ENCODE measurements around the gene PLEKHH1. TPM values are rescaled to one million over a fixed set of nuclear protein-coding genes. Genes with fewer than 3 reads are reported as not detected.

PLEKHH1 gene
- total RNA-seq, 1 experiment from 2014 or later, result 27.6 TPM

GRCh38 chr14:67602995-67603545 is 70.0 kb downstream of the PLEKHH1 start:
- ATAC-seq, result no peak
- intact Hi-C loops (cut with micrococcal nuclease), result loop anchor here (5.0 kb wide), 1 partner anchor 99 kb away; the partner anchor contains the start of gene RDH12

DNA sequence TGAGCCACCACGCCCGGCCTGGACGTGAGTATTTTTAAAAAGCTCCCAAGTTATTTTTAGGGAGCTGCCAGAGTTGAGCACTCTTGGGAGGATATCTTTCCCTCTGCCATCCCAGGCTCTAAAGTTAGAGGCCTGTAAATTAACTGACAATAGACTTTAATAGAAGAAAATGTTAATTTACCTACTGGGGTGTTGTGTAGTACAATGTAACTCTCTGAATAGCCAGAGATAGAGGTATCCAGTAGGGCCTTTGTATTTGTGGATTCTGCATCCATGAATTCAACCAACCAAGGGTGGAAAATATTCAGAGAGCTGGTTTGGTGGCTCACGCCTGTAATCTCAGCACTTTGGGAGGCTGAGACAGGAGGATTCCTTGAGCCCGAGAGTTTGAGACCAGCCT is 74.6 kb downstream of the PLEKHH1 start:
- H3K36me3 ChIP-seq (ENCODE audit: control insufficient read depth in 1 of 2, insufficient read depth in 2 of 2, low read length in 2 of 2), result no peaks in the 10 kb centered on the region
- intact Hi-C loops (cut with micrococcal nuclease), result no loop called here
- ChIA-PET RAD21 (ENCODE audit: low non-redundant PET in 1 of 2, low total read pairs in 2 of 2, uncharacterized antibody in 2 of 2, unreplicated experiment in 2 of 2) (no interaction called here), POLR2A (no interaction called here), CTCF (no interaction called here)
- H3K9me2 ChIP-seq (ENCODE audit: insufficient read depth), result no peaks in the 10 kb centered on the region
- no peak for ATAC-seq
- no TSS peak for BruUV-seq (replicated peaks)
- no peak overlapping the region for H3K27ac ChIP-seq (ENCODE audit: low read depth, low read length)
- no peak overlapping the region for H3K9ac ChIP-seq (ENCODE audit: low read length)
- no peaks in the 10 kb centered on the region for H3K4me1 ChIP-seq (ENCODE audit: control insufficient read depth in 1 of 2, insufficient read depth in 2 of 2, low read length in 2 of 2)
- no peak overlapping the region for H3K4me3 ChIP-seq (replicated peaks in 1 of 2; ENCODE audit: low read depth in 1 of 2, low read length in 2 of 2)
- H2AFZ ChIP-seq (ENCODE audit: low read depth, low read length, poor library complexity, severe bottlenecking), result no peak overlapping the region
- H3K27me3 ChIP-seq (ENCODE audit: insufficient read depth, low read length), result peaks cover 13% of the 10 kb centered on the region; the same call in 1 of the 2 replicates
- TF ChIP-seq SP1 (IDR thresholded peaks at IDR 0.05; ENCODE audit: low read depth) (no peak), CBX3 (IDR thresholded peaks at IDR 0.05; ENCODE audit: low read depth) (no peak), JUND (IDR thresholded peaks at IDR 0.05) (no peak), EZH2phosphoT487 (IDR thresholded peaks at IDR 0.05; ENCODE audit: borderline replicate concordance) (no peak), ELF1 (IDR thresholded peaks at IDR 0.05; ENCODE audit: borderline replicate concordance, low read depth) (no peak), EGR1 (IDR thresholded peaks at IDR 0.05; ENCODE audit: low read depth) (no peak), SRF (IDR thresholded peaks at IDR 0.05; ENCODE audit: low read depth) (no peak), FOSL1 (IDR thresholded peaks at IDR 0.05; ENCODE audit: low read depth) (no peak)
- TF ChIP-seq, protein P1, sequence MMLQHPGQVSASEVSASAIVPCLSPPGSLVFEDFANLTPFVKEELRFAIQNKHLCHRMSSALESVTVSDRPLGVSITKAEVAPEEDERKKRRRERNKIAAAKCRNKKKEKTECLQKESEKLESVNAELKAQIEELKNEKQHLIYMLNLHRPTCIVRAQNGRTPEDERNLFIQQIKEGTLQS (IDR thresholded peaks at IDR 0.05), result no peak
- no peaks in the 10 kb centered on the region for H3K79me2 ChIP-seq (ENCODE audit: insufficient read depth, low read length)
- DNase-seq (ENCODE audit: low read depth, low spot score), result no peak
- H4K20me1 ChIP-seq (ENCODE audit: insufficient read depth), result no peaks in the 10 kb centered on the region
- H3K9me3 ChIP-seq (ENCODE audit: control insufficient read depth in 1 of 2, insufficient read depth in 1 of 2, low read depth in 1 of 2, low read length in 2 of 2), result no peaks in the 10 kb centered on the region
- no peak overlapping the region for H3K4me2 ChIP-seq (ENCODE audit: low read length)

More at GRCh38 chr14:67602995-67603545, 70.0 kb downstream of the PLEKHH1 start:
- no TSS peak for BruUV-seq (replicated peaks)
- ChIA-PET RAD21 (ENCODE audit: low non-redundant PET in 1 of 2, low total read pairs in 2 of 2, uncharacterized antibody in 2 of 2, unreplicated experiment in 2 of 2) (no interaction called here), CTCF (no interaction called here), POLR2A (no interaction called here)
- no peak overlapping the region for H3K27ac ChIP-seq (ENCODE audit: low read depth, low read length)
- peaks cover 10% of the 10 kb centered on the region; the same call in 1 of the 2 replicates for H3K79me2 ChIP-seq (ENCODE audit: insufficient read depth, low read length)
- H3K27me3 ChIP-seq (ENCODE audit: insufficient read depth, low read length), result no peaks in the 10 kb centered on the region
- H3K4me3 ChIP-seq (replicated peaks in 1 of 2; ENCODE audit: low read depth in 1 of 2, low read length in 2 of 2), result no peak overlapping the region
- H4K20me1 ChIP-seq (ENCODE audit: insufficient read depth), result no peaks in the 10 kb centered on the region
- H3K9me3 ChIP-seq (ENCODE audit: control insufficient read depth in 1 of 2, insufficient read depth in 1 of 2, low read depth in 1 of 2, low read length in 2 of 2), result no peaks in the 10 kb centered on the region
- no peak for DNase-seq (ENCODE audit: low read depth, low spot score)
- no peaks in the 10 kb centered on the region for H3K36me3 ChIP-seq (ENCODE audit: control insufficient read depth in 1 of 2, insufficient read depth in 2 of 2, low read length in 2 of 2)
- no peak overlapping the region for H3K4me2 ChIP-seq (ENCODE audit: low read length)
- H2AFZ ChIP-seq (ENCODE audit: low read depth, low read length, poor library complexity, severe bottlenecking), result no peak overlapping the region
- no peak for TF ChIP-seq RAD21 (IDR thresholded peaks at IDR 0.05; ENCODE audit: low read depth)
- no peak for TF ChIP-seq ZNF274 (IDR thresholded peaks at IDR 0.05; ENCODE audit: low read depth, low read length)
- TF ChIP-seq POLR2A (IDR thresholded peaks at IDR 0.05; ENCODE audit: borderline replicate concordance, extremely low read depth, insufficient read depth, insufficient read length), result no peak
- no peak for TF ChIP-seq ZFX (IDR thresholded peaks at IDR 0.05)
- no peak for TF ChIP-seq TCF7L2 (IDR thresholded peaks at IDR 0.05; ENCODE audit: borderline replicate concordance, extremely low read depth, insufficient read depth, insufficient read length)
- no peak for TF ChIP-seq EZH2phosphoT487 (IDR thresholded peaks at IDR 0.05; ENCODE audit: borderline replicate concordance)
- TF ChIP-seq, protein P2, sequence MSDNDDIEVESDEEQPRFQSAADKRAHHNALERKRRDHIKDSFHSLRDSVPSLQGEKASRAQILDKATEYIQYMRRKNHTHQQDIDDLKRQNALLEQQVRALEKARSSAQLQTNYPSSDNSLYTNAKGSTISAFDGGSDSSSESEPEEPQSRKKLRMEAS (IDR thresholded peaks at IDR 0.05), result no peak
- TF ChIP-seq FOSL1 (IDR thresholded peaks at IDR 0.05; ENCODE audit: low read depth), result no peak
- no peak for TF ChIP-seq SIN3A (IDR thresholded peaks at IDR 0.05; ENCODE audit: low read depth)
- H3K9me2 ChIP-seq (ENCODE audit: insufficient read depth), result no peaks in the 10 kb centered on the region
- peaks cover 3 to 16% of the 10 kb centered on the region in 2 experiments; a peak in 2 of 4 replicates for H3K4me1 ChIP-seq (ENCODE audit: control insufficient read depth in 1 of 2, insufficient read depth in 2 of 2, low read length in 2 of 2)
- no peak overlapping the region for H3K9ac ChIP-seq (ENCODE audit: low read length)
